Glomerular endothelial cell (primary cell): ENCODE results near the gene IDUA. TPM values are rescaled to one million over a fixed set of nuclear protein-coding genes. Genes with fewer than 3 reads are reported as not detected.

ENCODE experiments used
- DNase-seq: peaks from one replicate; pipeline ENCODE4 v3.0.0-alpha.2; 2011; ENCODE audit warnings: low read depth, low spot score; ENCODE audit errors: extremely low read depth
- total RNA-seq: library from RNA; depleted of rRNA; stranded (reverse); fragments of >200 nt; gene quantifications from 2 replicates; pipeline ENCODE4 v1.2.3, GENCODE V29; 2015

The IDUA gene
- total RNA-seq, 1 donor from 2014 or later: 47.9 TPM

GRCh38 chr4:1013225-1014073 is 26.6 kb downstream of the IDUA start:
- DNase-seq: no peak

- DNase-seq: no peak
Observed at GRCh38 chr4:1014291-1015167, 27.7 kb downstream of the IDUA start.

GRCh38 chr4:1015179-1015578 is 28.3 kb downstream of the IDUA start:
- DNase-seq: no peak

- DNase-seq: no peak
Observed at GRCh38 chr4:1015746-1016145, 28.9 kb downstream of the IDUA start.

GRCh38 chr4:1017211-1017610 is 30.4 kb downstream of the IDUA start:
- no peak for DNase-seq

GRCh38 chr4:1017706-1018105 is 30.9 kb downstream of the IDUA start:
- no peak for DNase-seq

- DNase-seq: no peak
Observed at GRCh38 chr4:1018147-1019020, 31.5 kb downstream of the IDUA start.

GRCh38 chr4:1019320-1019719 is 32.5 kb downstream of the IDUA start:
- no peak for DNase-seq

GRCh38 chr4:1019729-1020470 is 33.1 kb downstream of the IDUA start:
- DNase-seq: no peak

GRCh38 chr4:1021386-1022050 is 34.7 kb downstream of the IDUA start:
- no peak for DNase-seq

GRCh38 chr4:1022051-1022738 is 35.4 kb downstream of the IDUA start:
- DNase-seq: no peak

- DNase-seq: no peak
Observed at GRCh38 chr4:1022739-1023066, 35.9 kb downstream of the IDUA start.

- DNase-seq: no peak
Observed at GRCh38 chr4:1023075-1023640, 36.3 kb downstream of the IDUA start.

- DNase-seq: no peak
Observed at GRCh38 chr4:1023895-1024740, 37.3 kb downstream of the IDUA start.

- no peak for DNase-seq
Observed at GRCh38 chr4:1024882-1025545, 38.2 kb downstream of the IDUA start.

GRCh38 chr4:1026115-1026514 is 39.3 kb downstream of the IDUA start:
- DNase-seq: no peak

- no peak for DNase-seq
Observed at GRCh38 chr4:1027219-1027914, 40.5 kb downstream of the IDUA start.
